Measurements from ENCODE around the gene ECI2. TPM values are rescaled to one million over a fixed set of nuclear protein-coding genes. Genes with fewer than 3 reads are reported as not detected.

ECI2 gene
- total RNA-seq, 1 experiment from 2014 or later: 38.4 TPM

DNA sequence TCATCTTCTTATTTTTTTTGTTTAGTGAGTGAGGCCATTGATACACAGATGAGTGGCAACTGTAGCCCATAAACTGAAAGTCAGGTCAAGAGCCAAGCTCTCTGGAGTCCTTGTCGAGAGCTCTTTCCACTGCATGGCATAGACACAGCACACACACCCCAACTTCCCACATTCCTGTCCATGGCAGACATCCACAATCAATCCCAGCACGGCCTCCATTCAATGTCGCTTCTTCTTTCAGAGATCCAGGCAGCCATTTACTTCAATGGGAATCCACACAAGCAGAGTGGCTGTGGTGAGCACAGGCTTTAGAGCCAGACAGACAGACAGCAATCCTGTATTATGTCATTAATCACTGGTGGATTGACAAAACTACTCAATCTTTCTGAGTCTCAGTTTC lies 34.9 kb upstream of the ECI2 start:
- ChIA-PET POLR2A (no interaction called here), CTCF (interaction anchor here (0.7 to 1.0 kb wide), 2 partner anchors 40 to 115 kb away, joined by 3 to 4 read pairs; no protein-coding TSS in a partner anchor)
- Mint-ChIP-seq H3K27ac (ENCODE audit: low read depth, unreplicated experiment) (no peak overlapping the region), H3K4me3 (ENCODE audit: unreplicated experiment) (no peak overlapping the region), H3K27me3 (ENCODE audit: insufficient read depth, unreplicated experiment) (no peaks in the 10 kb centered on the region), H3K9me3 (ENCODE audit: unreplicated experiment) (no peaks in the 10 kb centered on the region), H3K36me3 (ENCODE audit: insufficient read depth, unreplicated experiment) (no peaks in the 10 kb centered on the region), H3K4me1 (ENCODE audit: insufficient read depth, unreplicated experiment) (no peaks in the 10 kb centered on the region)
- no peak for DNase-seq (ENCODE audit: unreplicated experiment)
- intact Hi-C loops (cut with micrococcal nuclease): no loop called here
- TF ChIP-seq, protein P1, sequence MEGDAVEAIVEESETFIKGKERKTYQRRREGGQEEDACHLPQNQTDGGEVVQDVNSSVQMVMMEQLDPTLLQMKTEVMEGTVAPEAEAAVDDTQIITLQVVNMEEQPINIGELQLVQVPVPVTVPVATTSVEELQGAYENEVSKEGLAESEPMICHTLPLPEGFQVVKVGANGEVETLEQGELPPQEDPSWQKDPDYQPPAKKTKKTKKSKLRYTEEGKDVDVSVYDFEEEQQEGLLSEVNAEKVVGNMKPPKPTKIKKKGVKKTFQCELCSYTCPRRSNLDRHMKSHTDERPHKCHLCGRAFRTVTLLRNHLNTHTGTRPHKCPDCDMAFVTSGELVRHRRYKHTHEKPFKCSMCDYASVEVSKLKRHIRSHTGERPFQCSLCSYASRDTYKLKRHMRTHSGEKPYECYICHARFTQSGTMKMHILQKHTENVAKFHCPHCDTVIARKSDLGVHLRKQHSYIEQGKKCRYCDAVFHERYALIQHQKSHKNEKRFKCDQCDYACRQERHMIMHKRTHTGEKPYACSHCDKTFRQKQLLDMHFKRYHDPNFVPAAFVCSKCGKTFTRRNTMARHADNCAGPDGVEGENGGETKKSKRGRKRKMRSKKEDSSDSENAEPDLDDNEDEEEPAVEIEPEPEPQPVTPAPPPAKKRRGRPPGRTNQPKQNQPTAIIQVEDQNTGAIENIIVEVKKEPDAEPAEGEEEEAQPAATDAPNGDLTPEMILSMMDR (IDR thresholded peaks at IDR 0.05; ENCODE audit: unreplicated experiment): no peak
- BruUV-seq (replicated peaks): no TSS peak

DNA sequence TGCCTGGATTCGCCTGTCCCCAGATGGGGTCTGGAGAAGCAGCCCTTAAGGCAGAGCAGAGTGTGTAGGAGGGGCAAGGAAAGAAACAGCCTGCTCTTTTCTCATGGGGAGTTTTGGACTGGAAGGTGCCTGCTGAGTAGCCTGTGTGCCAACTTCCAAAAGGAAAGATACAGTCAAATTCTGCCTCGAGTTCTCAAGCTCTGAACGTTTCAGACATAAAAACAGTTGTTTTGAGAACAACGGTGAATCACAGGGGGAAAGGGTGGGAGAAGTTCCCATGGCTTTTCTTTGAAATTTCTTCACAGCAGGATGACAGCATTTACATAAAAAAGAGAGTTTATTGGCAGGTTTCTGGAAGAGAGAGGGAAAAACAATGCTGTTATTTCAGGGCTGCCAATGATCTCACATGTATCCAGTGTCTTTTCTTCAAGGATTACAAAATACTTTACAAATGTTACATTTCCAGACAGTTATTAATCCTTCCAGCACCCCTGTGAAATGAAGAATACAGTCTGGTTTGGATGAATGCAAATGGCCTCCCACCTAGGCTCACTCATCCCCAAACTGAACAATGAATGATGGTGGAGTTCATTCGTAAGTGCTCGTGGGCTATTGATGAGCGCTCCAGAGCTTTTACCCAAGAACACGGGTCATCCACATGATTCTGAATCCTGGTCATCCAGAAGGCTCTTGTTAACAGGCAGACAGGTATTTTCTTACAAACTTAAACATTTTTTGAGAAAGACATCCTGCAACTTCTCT lies 33.8 kb upstream of the ECI2 start:
- intact Hi-C loops (cut with micrococcal nuclease): no loop called here
- Mint-ChIP-seq H3K27ac (ENCODE audit: low read depth, unreplicated experiment) (no peak overlapping the region), H3K36me3 (ENCODE audit: insufficient read depth, unreplicated experiment) (no peaks in the 10 kb centered on the region), H3K4me1 (ENCODE audit: insufficient read depth, unreplicated experiment) (no peaks in the 10 kb centered on the region), H3K27me3 (ENCODE audit: insufficient read depth, unreplicated experiment) (no peaks in the 10 kb centered on the region), H3K9me3 (ENCODE audit: unreplicated experiment) (no peaks in the 10 kb centered on the region), H3K4me3 (ENCODE audit: unreplicated experiment) (no peak overlapping the region)
- POLR2A ChIA-PET: no interaction called here
- TF ChIP-seq, protein P1 (IDR thresholded peaks at IDR 0.05; ENCODE audit: unreplicated experiment): no peak
- BruUV-seq (replicated peaks): no TSS peak
- DNase-seq (ENCODE audit: unreplicated experiment): peak; percentile 20
- CTCF ChIA-PET: interaction anchor here (0.7 kb wide), 1 partner anchor 114 kb away, joined by 3 read pairs; no protein-coding TSS in a partner anchor

DNA sequence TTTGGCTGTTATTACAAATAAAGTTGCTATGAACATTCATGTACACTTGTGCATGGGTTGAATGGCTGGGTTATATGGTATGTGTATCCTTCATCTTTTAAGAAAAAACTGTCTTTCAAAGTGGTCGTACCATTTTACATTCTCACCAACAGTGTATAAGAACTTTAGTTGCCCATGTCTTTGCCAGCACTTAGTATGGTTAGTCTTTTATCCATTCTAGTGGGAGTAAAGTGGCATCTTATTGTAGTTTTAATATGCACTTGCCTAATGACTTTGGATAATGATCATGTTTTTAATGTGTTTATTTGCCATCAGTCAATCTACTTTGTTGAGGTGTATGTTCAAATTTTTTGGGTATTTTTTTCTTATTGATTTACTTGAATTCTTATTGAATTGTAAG lies 32.5 kb upstream of the ECI2 start:
- BruUV-seq (replicated peaks): no TSS peak
- no peak for DNase-seq (ENCODE audit: unreplicated experiment)
- Mint-ChIP-seq H3K4me1 (ENCODE audit: insufficient read depth, unreplicated experiment) (no peaks in the 10 kb centered on the region), H3K9me3 (ENCODE audit: unreplicated experiment) (no peaks in the 10 kb centered on the region), H3K27ac (ENCODE audit: low read depth, unreplicated experiment) (no peak overlapping the region), H3K36me3 (ENCODE audit: insufficient read depth, unreplicated experiment) (no peaks in the 10 kb centered on the region), H3K27me3 (ENCODE audit: insufficient read depth, unreplicated experiment) (no peaks in the 10 kb centered on the region), H3K4me3 (ENCODE audit: unreplicated experiment) (no peak overlapping the region)
- TF ChIP-seq, protein P1 (IDR thresholded peaks at IDR 0.05; ENCODE audit: unreplicated experiment): no peak
- POLR2A ChIA-PET: interaction anchor here (0.6 kb wide), 1 partner anchor 64 kb away, joined by 3 read pairs; no protein-coding TSS in a partner anchor
- CTCF ChIA-PET: no interaction called here
- intact Hi-C loops (cut with micrococcal nuclease): no loop called here

DNA sequence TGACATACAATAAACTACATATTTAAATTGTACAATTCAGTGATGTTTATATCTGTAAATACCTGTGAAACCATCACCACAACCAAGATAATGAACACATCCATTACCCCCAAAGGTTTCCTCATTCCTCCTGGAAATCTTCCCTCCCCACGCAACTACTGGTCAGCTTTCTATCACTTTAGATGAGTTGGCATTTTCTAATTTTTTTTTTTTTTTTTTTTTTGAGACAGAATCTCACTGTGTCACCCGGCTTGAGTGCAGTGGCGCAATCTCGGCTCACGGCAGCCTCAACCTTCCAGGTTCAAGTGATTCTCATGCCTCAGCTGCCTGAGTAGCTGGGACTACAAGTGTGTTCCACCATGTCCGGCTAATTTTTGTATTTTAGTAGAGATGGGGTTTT lies 31.7 kb upstream of the ECI2 start:
- Mint-ChIP-seq H3K9me3 (ENCODE audit: unreplicated experiment) (no peaks in the 10 kb centered on the region), H3K27ac (ENCODE audit: low read depth, unreplicated experiment) (no peak overlapping the region), H3K27me3 (ENCODE audit: insufficient read depth, unreplicated experiment) (no peaks in the 10 kb centered on the region), H3K4me1 (ENCODE audit: insufficient read depth, unreplicated experiment) (no peaks in the 10 kb centered on the region), H3K36me3 (ENCODE audit: insufficient read depth, unreplicated experiment) (no peaks in the 10 kb centered on the region), H3K4me3 (ENCODE audit: unreplicated experiment) (no peak overlapping the region)
- ChIA-PET CTCF (no interaction called here), POLR2A (no interaction called here)
- TF ChIP-seq, protein P1 (IDR thresholded peaks at IDR 0.05; ENCODE audit: unreplicated experiment): no peak
- BruUV-seq (replicated peaks): no TSS peak
- intact Hi-C loops (cut with micrococcal nuclease): no loop called here
- DNase-seq (ENCODE audit: unreplicated experiment): no peak

Data from MCF 10A (cell line).